CD4-positive, alpha-beta T cell treated with Interleukin-4 for 1 hour (primary cell): ENCODE data around the gene C3.

Experiments used
- DNase-seq, 2 donors: peaks; one replicate each; pipeline ENCODE4 v3.0.0-alpha.2; 2020 to 2022

C3 gene

GRCh38 chr19:6730153-6730804, 9.8 kb upstream of the C3 start:
- DNase-seq: peak; percentile 29 to 44

DNA sequence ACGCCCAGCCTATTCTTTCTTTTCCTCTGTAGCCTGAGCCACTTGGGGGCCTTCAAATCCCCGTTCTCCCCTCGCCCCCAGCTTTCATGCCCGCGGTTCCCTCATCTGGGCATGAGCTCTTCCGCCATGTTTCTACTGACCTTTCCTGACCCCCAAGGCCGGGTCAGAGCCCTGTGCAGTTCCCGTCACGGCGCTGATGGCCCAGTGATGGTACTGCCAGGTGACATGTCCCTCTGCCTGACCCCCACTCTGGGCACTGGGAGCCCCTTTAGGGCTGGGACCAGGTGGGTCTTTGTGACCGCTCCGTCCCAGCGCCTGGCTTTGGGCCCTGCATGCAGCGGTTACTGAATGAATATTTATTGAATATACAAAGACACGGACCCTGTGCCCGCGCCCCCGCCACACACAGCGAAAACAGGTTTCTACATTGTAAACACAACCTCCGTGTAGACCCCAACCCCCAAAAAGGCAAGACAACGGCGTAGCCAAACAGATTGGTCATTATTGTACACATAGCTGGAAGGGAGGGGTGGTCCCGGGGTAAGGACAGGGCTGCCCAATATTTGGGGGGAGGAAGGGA, 9.2 kb upstream of the C3 start:
- DNase-seq: no peak

- DNase-seq: peak in 1 of 2 donors; percentile 35
These were observed 7.9 kb upstream of the C3 start for GRCh38 chr19:6728346-6728745.

DNA sequence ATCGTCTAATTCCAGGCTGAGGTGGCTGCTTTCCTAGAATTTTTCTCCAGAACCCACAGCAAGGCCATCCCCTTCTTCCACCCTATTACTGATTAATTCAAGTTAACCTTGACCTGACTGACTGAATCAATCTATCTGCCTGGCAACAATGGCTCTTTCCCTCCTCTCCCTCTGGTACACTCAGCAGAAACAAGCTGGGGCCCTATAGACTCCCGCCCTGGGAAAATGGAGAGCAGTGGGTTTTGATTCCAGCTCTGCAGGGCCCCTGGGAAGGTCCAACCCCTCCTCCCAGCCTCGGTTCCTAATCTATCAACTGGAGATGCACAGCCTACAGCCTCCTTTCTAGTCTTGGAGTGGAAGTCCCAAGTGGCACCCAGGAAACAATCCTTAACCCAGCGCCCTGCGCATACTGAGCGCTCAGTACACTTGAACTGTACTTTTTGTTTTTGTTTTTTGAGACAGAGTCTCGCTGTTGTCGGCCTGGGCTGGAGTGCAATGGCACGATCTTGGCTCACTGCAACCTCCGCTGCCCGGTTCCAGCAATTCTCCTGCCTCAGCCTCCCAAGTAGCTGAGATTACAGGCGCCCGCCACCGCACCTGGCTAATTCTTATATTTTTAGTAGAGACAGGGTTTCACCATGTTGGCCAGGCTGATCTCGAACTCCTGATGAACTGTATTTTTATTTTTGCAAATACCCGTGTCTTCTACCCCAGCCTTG, 5.2 kb upstream of the C3 start:
- no peak for DNase-seq

DNA sequence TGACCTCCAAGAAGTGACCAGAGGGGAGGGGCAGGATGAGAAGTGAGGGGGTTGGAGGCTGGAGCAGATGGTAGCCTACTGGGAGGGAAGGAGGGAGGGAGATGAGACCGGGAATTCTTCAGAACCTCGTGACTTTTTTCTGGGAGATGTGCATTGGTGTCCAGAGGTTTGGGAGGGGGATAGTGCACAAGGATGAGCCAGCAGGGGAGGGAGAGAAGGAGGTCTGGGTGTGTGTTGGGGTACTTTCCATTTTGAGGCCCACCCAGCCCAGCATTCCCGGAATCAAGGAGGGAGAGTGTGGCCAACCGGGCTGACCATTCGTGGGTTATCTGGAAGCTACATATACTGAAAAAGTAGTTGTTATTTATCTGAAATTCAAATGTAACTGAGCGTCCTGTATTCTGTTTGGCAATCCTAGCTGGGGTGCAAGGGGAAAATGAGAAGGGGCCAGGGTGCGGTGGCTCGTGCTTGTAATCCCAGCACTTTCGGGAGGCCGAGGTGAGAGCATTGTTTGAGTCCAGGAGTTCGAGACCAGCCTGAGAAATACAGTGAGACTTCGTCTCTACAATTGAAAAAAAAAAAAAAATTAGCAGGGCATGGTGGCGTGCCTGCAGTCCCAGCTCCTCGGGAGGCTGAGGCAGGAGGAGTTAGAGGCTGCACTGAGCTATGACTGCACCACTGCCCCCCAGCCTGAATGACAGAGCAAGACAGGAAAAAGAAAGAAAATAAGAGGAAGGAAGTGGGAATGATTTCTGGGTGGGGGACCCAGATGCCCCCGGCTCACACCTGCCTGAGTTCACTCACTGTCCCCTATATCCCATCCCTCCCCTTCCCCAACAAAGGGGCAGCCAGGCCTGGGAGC, 4.4 kb upstream of the C3 start:
- DNase-seq: no peak

- no peak for DNase-seq
These were observed 3.3 kb upstream of the C3 start for GRCh38 chr19:6723738-6724137.

GRCh38 chr19:6723108-6723618, 2.7 kb upstream of the C3 start:
- no peak for DNase-seq

- DNase-seq: no peak
These were observed 1.3 kb upstream of the C3 start for GRCh38 chr19:6721773-6722172.

GRCh38 chr19:6721138-6721474, 656 bp upstream of the C3 start:
- DNase-seq: no peak

DNA sequence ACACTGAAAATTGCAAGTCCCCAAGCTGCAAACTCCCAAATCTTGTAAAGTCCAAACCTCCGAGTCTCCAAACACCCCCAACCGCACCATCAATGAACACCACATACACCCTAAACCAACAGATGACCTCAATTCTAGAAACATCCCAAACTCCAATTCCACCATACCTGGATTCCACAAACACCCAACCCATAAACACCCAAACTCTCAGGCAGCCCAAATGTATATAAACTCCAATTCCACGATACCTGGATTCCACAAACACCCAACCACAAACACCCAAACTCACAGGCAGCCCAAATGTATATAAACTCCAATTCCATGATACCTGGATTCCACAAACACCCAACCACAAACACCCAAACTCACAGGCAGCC, 470 bp downstream of the C3 start:
- DNase-seq: no peak

- no peak for DNase-seq
These were observed 949 bp downstream of the C3 start for GRCh38 chr19:6719540-6719861.

DNA sequence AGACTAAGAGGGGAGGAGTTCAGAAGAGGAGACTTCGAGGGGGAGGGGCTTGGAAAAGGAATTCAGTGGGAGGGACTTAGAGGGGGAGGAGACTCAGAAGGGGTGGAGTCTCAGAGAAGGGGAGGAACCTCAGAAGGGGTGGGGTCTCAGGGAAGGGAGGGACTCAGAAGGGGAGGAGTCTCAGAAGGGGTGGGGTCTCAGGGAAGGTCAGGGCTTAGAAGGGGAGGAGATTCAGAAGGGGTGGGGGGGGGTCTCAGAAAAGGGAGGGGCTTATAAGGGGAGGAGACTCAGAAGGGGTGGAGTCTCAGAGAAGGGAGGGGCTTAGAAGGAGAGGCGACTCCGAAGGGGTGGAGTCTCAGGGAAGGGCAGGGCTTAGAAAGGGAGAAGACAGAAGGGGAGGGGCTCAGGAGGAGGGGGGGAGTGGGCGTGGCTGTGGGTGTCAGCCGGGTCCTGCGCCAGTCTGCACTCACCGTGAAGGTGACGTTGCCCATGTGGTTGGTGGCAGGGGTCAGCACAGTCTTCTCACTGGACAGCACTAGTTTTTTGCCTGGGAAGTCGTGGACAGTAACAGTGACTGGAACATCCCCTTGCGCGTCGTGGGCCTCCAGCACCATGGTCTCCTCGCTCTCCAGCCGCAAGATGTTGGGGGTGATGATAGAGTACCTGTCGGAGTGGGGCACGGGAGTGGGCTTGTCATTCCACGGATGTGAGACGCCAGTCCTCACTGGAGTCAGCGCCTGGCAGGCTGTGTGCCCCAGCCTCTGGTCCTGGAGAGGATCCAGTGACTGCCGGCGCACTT, 1.5 kb downstream of the C3 start:
- DNase-seq: peak; percentile 30 to 32

GRCh38 chr19:6718111-6718740, 2.2 kb downstream of the C3 start:
- DNase-seq: no peak

- no peak for DNase-seq
These were observed 2.9 kb downstream of the C3 start for GRCh38 chr19:6717441-6717971.

DNA sequence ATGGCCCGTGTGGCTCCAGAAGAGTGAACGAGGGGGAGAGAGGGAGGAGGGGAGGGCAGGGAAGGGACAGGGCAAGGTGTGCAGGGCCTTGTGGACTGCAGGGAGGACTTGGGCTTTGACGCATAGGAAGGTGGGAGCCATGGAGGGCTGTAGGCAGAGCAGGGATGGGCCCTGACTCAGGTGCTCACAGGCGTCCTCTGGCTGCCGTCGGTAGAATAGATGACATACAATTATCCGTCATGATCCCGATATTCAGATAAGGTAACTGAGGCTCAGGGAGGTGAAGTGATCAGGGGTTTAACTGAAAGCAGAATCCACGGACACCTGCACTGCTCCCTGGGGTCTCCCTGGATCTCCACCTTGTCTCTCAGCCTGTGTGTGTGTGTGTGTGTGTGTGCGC, 3.4 kb downstream of the C3 start:
- no peak for DNase-seq

GRCh38 chr19:6716610-6716970, 3.9 kb downstream of the C3 start:
- DNase-seq: no peak

- DNase-seq: no peak
These were observed 5.5 kb downstream of the C3 start for GRCh38 chr19:6714749-6715555.

DNA sequence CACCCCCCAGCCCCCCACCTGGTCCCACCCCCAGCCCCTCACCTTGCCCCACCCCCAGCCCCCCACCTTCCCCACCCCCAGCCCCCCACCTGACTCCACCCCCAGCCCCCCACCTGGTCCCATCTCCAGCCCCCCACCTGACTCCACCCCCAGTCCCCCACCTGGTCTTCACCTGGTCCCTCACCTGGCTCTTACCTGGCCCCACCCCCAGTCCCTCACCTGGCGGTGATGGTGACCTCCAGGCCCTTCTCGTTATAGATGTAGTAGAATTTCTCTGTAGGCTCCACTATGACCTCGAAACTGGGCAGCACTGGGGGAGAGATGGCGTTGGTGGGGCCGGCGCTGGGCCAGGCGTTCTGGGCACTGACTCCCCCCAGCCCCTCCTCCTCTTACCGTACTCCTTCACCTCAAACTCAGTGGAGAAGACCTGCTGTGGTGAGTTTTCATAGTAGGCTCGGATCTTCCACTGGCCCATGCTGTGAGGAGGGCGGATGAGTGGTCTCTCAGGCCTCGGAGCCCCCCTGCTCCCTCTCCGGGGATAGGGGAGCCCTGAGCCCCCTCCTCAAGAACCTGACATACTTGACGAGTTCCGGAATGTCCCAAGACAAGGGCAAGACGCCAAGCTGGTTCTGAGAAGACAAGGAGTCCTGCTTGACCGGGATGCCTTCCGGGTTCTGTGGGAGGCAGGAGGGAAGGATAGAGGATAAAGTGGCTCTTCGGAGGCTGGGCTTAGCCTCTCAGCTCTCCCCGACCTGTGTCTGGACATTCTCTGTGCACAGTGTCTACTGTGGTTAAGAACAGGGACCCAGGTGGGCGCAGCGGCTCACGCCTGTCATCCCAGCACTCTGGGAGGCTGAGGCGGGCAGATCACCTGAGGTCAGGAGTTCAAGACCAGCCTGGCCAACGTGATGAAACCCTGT, 6.4 kb downstream of the C3 start:
- DNase-seq: no peak

GRCh38 chr19:6712692-6713670, 7.5 kb downstream of the C3 start:
- no peak for DNase-seq
